HG03469 (cell line): ENCODE data around the gene SLN.
A peak's percentile ranks its signal among the peaks of the same experiment; 100 is the strongest.

ENCODE experiments used
- ATAC-seq: cut with Tn5 transposase; IDR thresholded peaks from one replicate; pipeline ENCODE4 v1.9.1; 2021; ENCODE audit warnings: mild to moderate bottlenecking, moderate library complexity, moderate number of reproducible peaks; ENCODE audit not compliant: unreplicated experiment

Gene SLN

GRCh38 chr11:107719557-107720302, 7.9 kb upstream of the SLN start:
- ATAC-seq, result no peak

- ATAC-seq, result no peak
Observed at GRCh38 chr11:107719073-107719472, 7.2 kb upstream of the SLN start.

- ATAC-seq, result no peak
Observed at GRCh38 chr11:107716884-107717532, 5.2 kb upstream of the SLN start.

GRCh38 chr11:107713009-107713408, 1.2 kb upstream of the SLN start:
- ATAC-seq, result no peak

GRCh38 chr11:107710301-107710700, 1.6 kb downstream of the SLN start:
- ATAC-seq, result no peak

DNA sequence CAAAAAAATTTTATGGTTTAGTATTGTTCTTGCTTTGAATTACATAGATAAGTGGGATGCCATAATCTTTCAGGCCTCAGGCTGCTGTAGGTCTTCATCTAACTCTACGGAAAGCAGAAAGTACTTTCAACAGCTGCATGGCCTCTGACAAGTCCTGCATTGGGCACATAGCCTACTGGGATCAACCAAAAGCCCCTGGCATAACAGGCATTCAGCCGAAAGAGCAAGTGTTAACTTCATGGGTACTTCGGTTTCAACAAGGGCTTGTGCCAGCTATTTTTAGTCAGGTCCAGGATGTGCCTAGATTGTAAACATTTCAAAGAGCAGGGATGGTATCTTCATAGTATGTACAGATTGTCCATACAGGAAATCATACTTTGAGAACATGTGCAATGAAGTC, 3.1 kb downstream of the SLN start:
- ATAC-seq, result no peak

DNA sequence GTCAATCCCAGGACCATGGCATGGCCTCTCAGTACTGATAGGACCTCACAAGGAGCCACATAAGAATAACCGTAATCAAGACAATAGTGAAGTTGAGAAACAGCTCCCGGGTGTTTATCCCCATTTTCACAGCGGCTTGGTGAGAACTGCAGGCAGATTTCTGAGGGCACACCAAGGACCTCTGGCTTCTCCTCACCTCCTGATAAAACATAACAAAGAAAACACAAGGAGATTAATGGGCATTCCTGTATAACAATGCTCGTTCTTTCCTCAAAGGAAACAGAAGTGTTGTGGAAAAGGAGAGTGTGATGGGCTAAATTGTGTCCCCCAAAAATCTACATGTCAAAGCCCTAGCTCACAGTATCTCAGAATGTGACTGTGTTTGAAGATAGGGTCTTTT, 4.0 kb downstream of the SLN start:
- no peak for ATAC-seq

- ATAC-seq, result no peak
Observed at GRCh38 chr11:107707215-107707671, 4.6 kb downstream of the SLN start.

- no peak for ATAC-seq
Observed at GRCh38 chr11:107706531-107706930, 5.3 kb downstream of the SLN start.

DNA sequence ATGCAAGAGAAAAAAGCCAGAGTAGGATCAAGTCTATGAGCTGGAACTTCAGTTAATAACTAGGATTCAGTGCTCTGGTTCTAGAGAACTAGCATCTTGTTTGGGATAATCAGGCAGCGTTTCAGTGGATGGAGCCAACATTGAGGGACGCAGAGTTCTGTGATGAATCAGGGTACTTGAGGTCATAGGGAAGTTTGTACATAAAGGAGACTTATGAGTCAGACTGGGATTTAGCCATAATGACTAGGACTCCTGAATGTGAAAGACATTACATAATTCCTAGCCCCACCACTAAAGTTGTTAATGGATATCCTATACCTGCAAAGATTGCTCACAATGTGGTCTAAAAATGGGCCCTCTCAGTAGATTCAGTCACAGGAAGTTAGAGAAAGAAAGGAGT, 6.8 kb downstream of the SLN start:
- no peak for ATAC-seq

DNA sequence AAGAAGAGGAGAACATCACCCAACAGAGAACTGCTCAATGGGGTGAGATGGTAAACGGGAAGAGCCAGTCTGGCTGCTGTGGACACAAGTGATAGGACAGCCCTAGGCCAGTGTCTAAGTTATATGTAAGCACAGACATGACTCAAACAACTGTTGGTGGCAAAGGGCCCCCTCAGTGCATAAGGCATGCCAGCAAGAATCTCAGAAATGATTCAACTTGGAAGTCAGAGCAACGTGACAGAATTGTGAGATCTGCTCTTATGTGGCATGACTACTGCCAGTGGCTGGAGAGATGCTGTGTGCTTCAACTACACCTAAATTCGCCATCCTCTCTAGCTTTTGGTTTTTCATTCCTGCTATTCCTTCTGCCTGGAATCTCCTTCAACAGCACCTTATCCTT, 7.4 kb downstream of the SLN start:
- ATAC-seq, result no peak

DNA sequence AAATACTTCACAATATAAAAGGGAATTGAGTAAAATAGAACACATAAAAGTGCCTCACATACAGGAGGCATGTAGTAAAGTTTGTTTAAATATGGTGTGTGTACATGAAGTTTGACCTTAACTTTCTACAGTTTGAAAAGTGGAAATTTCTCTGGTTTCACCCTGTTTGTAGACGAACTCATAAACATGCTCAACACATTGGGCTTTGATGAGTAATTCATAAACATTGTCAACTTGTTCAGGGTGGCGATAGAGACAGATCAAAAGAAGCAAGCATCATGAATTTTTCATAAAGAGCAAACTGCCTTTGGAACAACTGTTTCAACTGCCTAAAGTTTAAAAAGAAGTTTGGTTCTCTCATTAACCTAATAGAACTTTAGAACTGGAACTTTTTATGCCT, 9.1 kb downstream of the SLN start:
- ATAC-seq, result no peak

DNA sequence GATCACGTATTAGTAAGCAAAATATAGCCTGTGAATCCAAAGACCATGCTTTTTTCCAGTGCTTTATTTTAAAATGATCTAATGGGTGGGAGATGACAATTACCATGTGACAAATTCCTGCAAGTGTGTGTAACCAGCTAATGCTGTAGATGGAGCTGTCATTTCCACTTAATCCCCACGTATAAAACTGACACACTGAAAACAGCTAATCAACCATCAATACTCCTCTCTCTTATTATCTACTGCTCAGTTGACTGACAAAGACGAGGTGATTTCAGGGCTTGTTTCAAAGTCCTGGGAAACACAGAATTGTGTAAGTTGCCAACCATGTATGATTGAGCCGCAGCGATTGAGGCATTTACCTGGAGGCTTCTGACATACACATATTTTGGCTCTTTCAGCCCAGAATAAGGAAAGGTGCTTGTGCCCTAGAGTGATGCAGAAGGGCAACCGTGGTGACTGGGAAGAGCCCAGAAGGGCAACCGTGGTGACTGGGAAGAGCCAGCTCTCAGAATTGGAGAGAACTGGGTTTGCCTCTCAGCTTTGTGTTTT, 9.7 kb downstream of the SLN start:
- ATAC-seq, result no peak

- no peak for ATAC-seq
Observed at GRCh38 chr11:107699371-107700285, 12.2 kb downstream of the SLN start.

- no peak for ATAC-seq
Observed at GRCh38 chr11:107697291-107697690, 14.6 kb downstream of the SLN start.

GRCh38 chr11:107696140-107696539, 15.7 kb downstream of the SLN start:
- ATAC-seq, result no peak

GRCh38 chr11:107695446-107695845, 16.4 kb downstream of the SLN start:
- ATAC-seq, result no peak

GRCh38 chr11:107691000-107691750, 20.7 kb downstream of the SLN start:
- no peak for ATAC-seq

DNA sequence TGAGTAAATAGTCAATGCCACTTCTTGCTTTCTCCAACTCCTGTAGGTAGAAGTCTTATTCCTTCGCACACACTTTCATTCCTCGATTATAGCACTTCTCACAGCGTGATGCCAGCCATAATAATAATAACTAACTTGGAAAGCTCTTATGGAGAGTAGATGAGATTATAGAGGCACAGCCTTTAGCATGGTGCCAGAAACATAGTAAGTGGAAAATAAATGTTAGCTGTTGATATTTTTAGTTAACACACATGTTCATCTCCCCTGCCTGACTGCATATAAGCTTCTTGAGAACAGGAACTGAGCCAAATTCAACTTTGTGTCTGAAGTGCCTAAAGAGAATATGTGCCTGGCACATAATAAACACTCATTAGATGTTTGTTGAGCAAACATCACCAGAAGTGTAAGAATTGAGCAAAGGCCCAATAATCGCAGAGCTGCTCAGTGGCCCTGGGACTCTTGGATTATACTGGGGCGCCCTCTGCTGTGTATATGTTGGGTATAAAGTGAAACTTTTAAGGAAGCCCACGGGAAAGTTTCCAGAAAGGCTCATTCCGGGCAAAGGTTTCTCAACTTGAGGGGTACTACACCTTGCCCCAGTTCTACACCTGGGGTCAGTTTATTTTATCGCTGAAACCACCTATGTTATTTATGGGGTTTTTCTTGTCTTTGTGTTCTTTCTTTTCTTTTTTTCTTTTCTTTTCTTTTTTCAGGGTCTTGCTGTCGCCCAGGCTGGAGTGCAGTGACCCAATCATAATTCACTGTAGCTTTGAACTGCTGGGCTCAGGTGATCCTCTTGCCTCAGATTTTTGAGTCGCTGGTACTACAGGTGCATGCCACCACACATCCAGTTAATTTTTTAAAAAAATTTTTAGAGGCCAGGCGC, 22.3 kb downstream of the SLN start:
- peak; percentile 70 for ATAC-seq
